OCI-LY1 (cell line): ENCODE results near the gene DCT.

Experiments used
- EZH2 ChIP-seq: fragments of 200-600 bp; sonication (generic), shearing (Covaris generic); IDR thresholded peaks from 2 replicates; pipeline ENCODE4 v1.8.0; 2017; ENCODE audit warnings: borderline replicate concordance, mixed run types, mild to moderate bottlenecking, antibody characterized with exemption, low read length, moderate library complexity, mixed read lengths
- TF ChIP-seq, protein P1 (sequence below): fragments of 200-600 bp; sonication (generic), shearing (Covaris generic); IDR thresholded peaks from 2 replicates; pipeline ENCODE4 v1.5.1; 2017; ENCODE audit warnings: mild to moderate bottlenecking, antibody characterized with exemption, low read length, moderate library complexity, mixed read lengths

- TF ChIP-seq, protein P1, sequence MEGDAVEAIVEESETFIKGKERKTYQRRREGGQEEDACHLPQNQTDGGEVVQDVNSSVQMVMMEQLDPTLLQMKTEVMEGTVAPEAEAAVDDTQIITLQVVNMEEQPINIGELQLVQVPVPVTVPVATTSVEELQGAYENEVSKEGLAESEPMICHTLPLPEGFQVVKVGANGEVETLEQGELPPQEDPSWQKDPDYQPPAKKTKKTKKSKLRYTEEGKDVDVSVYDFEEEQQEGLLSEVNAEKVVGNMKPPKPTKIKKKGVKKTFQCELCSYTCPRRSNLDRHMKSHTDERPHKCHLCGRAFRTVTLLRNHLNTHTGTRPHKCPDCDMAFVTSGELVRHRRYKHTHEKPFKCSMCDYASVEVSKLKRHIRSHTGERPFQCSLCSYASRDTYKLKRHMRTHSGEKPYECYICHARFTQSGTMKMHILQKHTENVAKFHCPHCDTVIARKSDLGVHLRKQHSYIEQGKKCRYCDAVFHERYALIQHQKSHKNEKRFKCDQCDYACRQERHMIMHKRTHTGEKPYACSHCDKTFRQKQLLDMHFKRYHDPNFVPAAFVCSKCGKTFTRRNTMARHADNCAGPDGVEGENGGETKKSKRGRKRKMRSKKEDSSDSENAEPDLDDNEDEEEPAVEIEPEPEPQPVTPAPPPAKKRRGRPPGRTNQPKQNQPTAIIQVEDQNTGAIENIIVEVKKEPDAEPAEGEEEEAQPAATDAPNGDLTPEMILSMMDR = no peak
- no peak for TF ChIP-seq EZH2
These were observed 88.6 kb downstream of the DCT start for GRCh38 chr13:94390881-94391280.
